Body of pancreas (tissue), 4 donors: ENCODE measurements around the gene CHCHD3.

ENCODE experiments used
- POLR2A ChIP-seq, 3 donors: fragments of 450-650 bp; IDR thresholded peaks; one replicate each; pipeline ENCODE4 v1.6.1; 2016; ENCODE audit warnings: antibody characterized with exemption in 3 of 3, mild to moderate bottlenecking in 2 of 3
- TF ChIP-seq, protein P1 (sequence below), 7 experiments: fragments of 450-650 bp in 4 of 7; fragments of 200-600 bp in 3 of 7; sonication (generic) in 3 of 7; IDR thresholded peaks; one replicate each; pipeline ENCODE4 v1.5.1; 2016 to 2019; ENCODE audit warnings: antibody characterized with exemption in 7 of 7

DNA sequence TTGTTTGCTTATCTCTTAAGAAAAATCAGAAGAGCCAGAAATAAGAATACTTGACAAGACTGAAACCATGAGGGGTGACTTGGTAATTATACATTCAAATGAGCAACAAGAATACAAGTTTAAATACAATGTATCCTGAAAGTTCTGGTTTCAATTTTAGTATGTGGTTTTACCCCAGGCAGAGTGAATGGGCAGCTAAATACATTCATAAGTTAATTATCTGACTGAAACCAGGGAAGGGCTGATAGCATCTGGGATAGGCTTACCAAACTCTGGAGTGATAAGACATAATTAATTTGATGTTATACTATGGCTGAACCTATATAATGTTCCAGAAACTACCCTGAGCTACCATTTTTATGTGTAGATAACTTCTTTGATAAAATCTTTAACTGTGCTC, 253.4 kb downstream of the CHCHD3 start:
- no peak for TF ChIP-seq POLR2A (IDR thresholded peaks at IDR 0.05)
- TF ChIP-seq, protein P1, sequence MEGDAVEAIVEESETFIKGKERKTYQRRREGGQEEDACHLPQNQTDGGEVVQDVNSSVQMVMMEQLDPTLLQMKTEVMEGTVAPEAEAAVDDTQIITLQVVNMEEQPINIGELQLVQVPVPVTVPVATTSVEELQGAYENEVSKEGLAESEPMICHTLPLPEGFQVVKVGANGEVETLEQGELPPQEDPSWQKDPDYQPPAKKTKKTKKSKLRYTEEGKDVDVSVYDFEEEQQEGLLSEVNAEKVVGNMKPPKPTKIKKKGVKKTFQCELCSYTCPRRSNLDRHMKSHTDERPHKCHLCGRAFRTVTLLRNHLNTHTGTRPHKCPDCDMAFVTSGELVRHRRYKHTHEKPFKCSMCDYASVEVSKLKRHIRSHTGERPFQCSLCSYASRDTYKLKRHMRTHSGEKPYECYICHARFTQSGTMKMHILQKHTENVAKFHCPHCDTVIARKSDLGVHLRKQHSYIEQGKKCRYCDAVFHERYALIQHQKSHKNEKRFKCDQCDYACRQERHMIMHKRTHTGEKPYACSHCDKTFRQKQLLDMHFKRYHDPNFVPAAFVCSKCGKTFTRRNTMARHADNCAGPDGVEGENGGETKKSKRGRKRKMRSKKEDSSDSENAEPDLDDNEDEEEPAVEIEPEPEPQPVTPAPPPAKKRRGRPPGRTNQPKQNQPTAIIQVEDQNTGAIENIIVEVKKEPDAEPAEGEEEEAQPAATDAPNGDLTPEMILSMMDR (IDR thresholded peaks at IDR 0.05), result no peak
